WTC11 (cell line): ENCODE data around the gene SEZ6L2. TPM values are rescaled to one million over a fixed set of nuclear protein-coding genes. Genes with fewer than 3 reads are reported as not detected.

ENCODE experiments used
- ATAC-seq: fragments of 200-7000 bp; cut with Tn5 transposase; 2 replicates; pipeline ENCODE4 v1.10.0; 2021; ENCODE audit warnings: mild to moderate bottlenecking, moderate library complexity
- CTCF ChIA-PET: fragments of 300-600 bp; sonication (Branson Sonifier 250); formaldehyde crosslinking; loops from one replicate; lab custom pipeline; 2021; ENCODE audit warnings: antibody characterized with exemption; lab: Charles Lee
- POLR2A ChIA-PET: fragments of 350-600 bp; sonication (Branson Sonifier 250); formaldehyde crosslinking; loops from one replicate; lab custom pipeline; 2021; ENCODE audit warnings: antibody characterized with exemption; lab: Charles Lee
- DNase-seq: peaks from one replicate; pipeline ENCODE4 v3.0.0; 2021; ENCODE audit warnings: low spot score
- H3K27ac Mint-ChIP-seq: 2 replicates; pipeline ENCODE4 v1.8.0; 2021; ENCODE audit warnings: mixed read lengths
- H3K27me3 Mint-ChIP-seq: 2 replicates; pipeline ENCODE4 v1.8.0; 2021; ENCODE audit warnings: low read depth, mild to moderate bottlenecking, moderate library complexity, mixed read lengths
- H3K36me3 Mint-ChIP-seq: 2 replicates; pipeline ENCODE4 v1.8.0; 2021; ENCODE audit warnings: mixed read lengths
- H3K4me1 Mint-ChIP-seq: 2 replicates; pipeline ENCODE4 v1.8.0; 2022; ENCODE audit warnings: mixed read lengths
- H3K4me3 Mint-ChIP-seq: 2 replicates; pipeline ENCODE4 v1.8.0; 2021; ENCODE audit warnings: mild to moderate bottlenecking, moderate library complexity, mixed read lengths
- H3K9me3 Mint-ChIP-seq: 2 replicates; pipeline ENCODE4 v1.8.0; 2021; ENCODE audit warnings: mixed read lengths
- CBFB ChIP-seq: sonication (generic); formaldehyde crosslinking; IDR thresholded peaks from 2 replicates; pipeline ENCODE4 v1.8.1; 2022; ENCODE audit warnings: mild to moderate bottlenecking, low read depth, missing genetic modification reagents
- CREM ChIP-seq: sonication (generic); formaldehyde crosslinking; IDR thresholded peaks from 2 replicates; pipeline ENCODE4 v1.8.1; 2022; ENCODE audit warnings: mild to moderate bottlenecking, missing genetic modification reagents, moderate library complexity
- EMX1 ChIP-seq: fragments of 250-450 bp; sonication (Bioruptor Pico); IDR thresholded peaks from 2 replicates; pipeline ENCODE4 v1.8.0; 2021; ENCODE audit warnings: mild to moderate bottlenecking
- ETV6 ChIP-seq: sonication (generic); formaldehyde crosslinking; IDR thresholded peaks from 2 replicates; pipeline ENCODE4 v1.8.1; 2022; ENCODE audit warnings: mild to moderate bottlenecking, missing genetic modification reagents
- GABPB1 ChIP-seq: sonication (generic); formaldehyde crosslinking; IDR thresholded peaks from 2 replicates; pipeline ENCODE4 v1.8.1; 2023; ENCODE audit warnings: mild to moderate bottlenecking, missing genetic modification reagents
- JUN ChIP-seq: sonication (generic); formaldehyde crosslinking; IDR thresholded peaks from 2 replicates; pipeline ENCODE4 v1.8.0; 2023; ENCODE audit warnings: mild to moderate bottlenecking, missing genetic modification reagents
- NFE2L1 ChIP-seq: sonication (generic); formaldehyde crosslinking; IDR thresholded peaks from 2 replicates; pipeline ENCODE4 v1.8.1; 2023; ENCODE audit warnings: missing genetic modification reagents
- RELA ChIP-seq: sonication (generic); formaldehyde crosslinking; IDR thresholded peaks from 2 replicates; pipeline ENCODE4 v1.8.1; 2022; ENCODE audit warnings: missing genetic modification reagents, mild to moderate bottlenecking, borderline replicate concordance
- SP1 ChIP-seq: sonication (generic); formaldehyde crosslinking; conservative IDR thresholded peaks from 2 replicates; pipeline ENCODE4 v1.8.1; 2022; ENCODE audit warnings: missing genetic modification reagents
- TCF7 ChIP-seq: sonication (generic); formaldehyde crosslinking; IDR thresholded peaks from 2 replicates; pipeline ENCODE4 v1.8.0; 2022; ENCODE audit warnings: mild to moderate bottlenecking, low read depth, missing genetic modification reagents, moderate library complexity
- ZNF396 ChIP-seq: fragments of 250-450 bp; sonication (Bioruptor Pico); IDR thresholded peaks from 2 replicates; pipeline ENCODE4 v1.8.0; 2021; ENCODE audit warnings: mild to moderate bottlenecking, moderate library complexity, borderline replicate concordance
- ZNF423 ChIP-seq: fragments of 250-450 bp; sonication (Bioruptor Pico); IDR thresholded peaks from 2 replicates; pipeline ENCODE4 v2.1.2; 2022; ENCODE audit warnings: mild to moderate bottlenecking, moderate library complexity
- total RNA-seq: library from RNA; stranded (reverse); gene quantifications from 3 replicates; pipeline ENCODE4 v1.2.3, GENCODE V29; 2021
- TF ChIP-seq, protein P1 (sequence below): fragments of 250-450 bp; sonication (Bioruptor Pico); IDR thresholded peaks from 2 replicates; pipeline ENCODE4 v1.9.0; 2021; ENCODE audit warnings: moderate library complexity, mild to moderate bottlenecking, inconsistent platforms, borderline replicate concordance
- TF ChIP-seq, protein P2 (sequence below): sonication (generic); formaldehyde crosslinking; conservative IDR thresholded peaks from 2 replicates; pipeline ENCODE4 v1.8.1; 2022; ENCODE audit warnings: mild to moderate bottlenecking, missing genetic modification reagents
- TF ChIP-seq, protein P3 (sequence below): sonication (generic); formaldehyde crosslinking; IDR thresholded peaks from 2 replicates; pipeline ENCODE4 v1.8.0; 2022; ENCODE audit warnings: mild to moderate bottlenecking, missing genetic modification reagents
- TF ChIP-seq, protein P4 (sequence below): fragments of 250-450 bp; sonication (Bioruptor Pico); IDR thresholded peaks from 2 replicates; pipeline ENCODE4 v1.9.0; 2021; ENCODE audit warnings: mild to moderate bottlenecking
- TF ChIP-seq, protein P5 (sequence below): fragments of 200-600 bp; IDR thresholded peaks from 2 replicates; pipeline ENCODE4 v1.8.0; 2022; ENCODE audit warnings: antibody characterized with exemption
- TF ChIP-seq, protein P6 (sequence below): sonication (generic); formaldehyde crosslinking; IDR thresholded peaks from 2 replicates; pipeline ENCODE4 v1.8.1; 2022; ENCODE audit warnings: missing genetic modification reagents, borderline replicate concordance
- TF ChIP-seq, protein P7 (sequence below): sonication (generic); formaldehyde crosslinking; IDR thresholded peaks from 2 replicates; pipeline ENCODE4 v1.8.1; 2022; ENCODE audit warnings: mild to moderate bottlenecking, missing genetic modification reagents, moderate library complexity, borderline replicate concordance
- TF ChIP-seq, protein P8 (sequence below): sonication (generic); formaldehyde crosslinking; IDR thresholded peaks from 2 replicates; pipeline ENCODE4 v1.8.1; 2023; ENCODE audit warnings: mild to moderate bottlenecking, missing genetic modification reagents
- TF ChIP-seq, protein P9 (sequence below): sonication (generic); formaldehyde crosslinking; IDR thresholded peaks from 2 replicates; pipeline ENCODE4 v1.8.0; 2023; ENCODE audit warnings: mild to moderate bottlenecking, missing genetic modification reagents

SEZ6L2 gene
- total RNA-seq, 1 experiment from 2014 or later: 58.2 TPM

DNA sequence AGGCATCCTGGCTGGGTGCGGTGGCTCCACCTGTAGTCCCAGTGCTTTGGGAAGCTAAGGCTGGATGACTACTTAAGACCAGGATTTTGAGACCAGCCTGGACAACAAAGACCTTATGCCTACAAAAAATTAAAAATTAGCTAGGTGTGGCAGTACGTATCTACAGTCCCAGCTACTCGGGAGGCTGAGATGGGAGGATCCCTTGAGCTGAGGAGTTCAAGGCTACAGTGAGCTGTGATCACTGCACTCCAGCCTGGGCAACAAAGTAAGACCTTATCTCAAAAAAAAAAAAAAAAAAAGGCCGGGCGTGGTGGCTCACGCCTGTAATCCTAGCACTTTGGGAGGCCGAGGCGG, 73.0 kb downstream of the SEZ6L2 start:
- POLR2A ChIA-PET: interaction anchor here (0.7 kb wide), 1 partner anchor 510 kb away, joined by 3 read pairs; no protein-coding TSS in a partner anchor

DNA sequence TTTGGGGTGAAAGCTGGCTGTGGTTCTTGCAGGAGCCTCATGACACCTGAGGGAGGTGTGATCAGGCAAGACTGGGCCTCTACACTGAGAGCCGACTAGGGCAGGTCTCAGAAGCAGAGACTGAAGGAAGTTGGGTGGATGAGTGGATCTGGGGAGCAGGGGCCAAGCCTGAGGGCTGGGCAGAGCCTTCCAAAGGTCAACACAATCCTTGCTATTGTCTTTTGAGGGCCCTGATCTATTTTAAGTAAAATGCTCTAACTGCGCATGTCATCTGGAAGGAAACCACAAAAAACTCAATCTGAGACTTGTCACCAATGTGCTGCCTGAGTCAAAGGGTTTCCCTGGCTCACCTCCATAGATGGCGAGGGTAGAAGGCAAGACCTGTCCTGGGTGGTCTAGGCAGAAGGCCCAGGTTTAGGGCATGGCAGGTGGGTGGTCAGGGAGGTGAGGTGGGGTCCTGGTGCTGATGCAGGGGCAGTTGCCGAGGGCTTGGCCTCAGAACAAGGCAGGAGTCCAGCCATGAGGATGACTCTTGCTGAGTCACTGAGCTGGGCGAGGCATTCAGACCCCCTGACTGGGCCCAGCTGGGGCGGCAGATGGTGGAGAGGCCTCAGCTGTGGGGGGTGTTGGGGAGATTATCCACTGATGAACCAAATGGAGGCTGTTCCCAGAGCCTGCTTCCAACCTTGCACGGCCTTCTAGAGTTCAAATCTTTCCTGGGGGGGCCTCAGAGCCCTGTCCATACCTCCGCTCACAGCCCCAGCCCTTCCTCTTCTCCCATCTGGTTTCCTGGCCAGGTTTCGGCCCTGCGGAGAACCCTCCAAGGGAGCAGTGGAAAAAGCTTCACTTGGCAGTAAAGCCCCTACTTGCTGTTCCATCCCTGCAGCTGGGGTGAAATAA, 74.0 kb downstream of the SEZ6L2 start:
- no peaks in the 10 kb centered on the region for H3K9me3 Mint-ChIP-seq
- ChIA-PET CTCF (interaction anchor here (0.7 to 6.4 kb wide), 5 partner anchors 9 to 207 kb away, joined by 3 to 68 read pairs (median 8); partner anchors contain the start of gene PAGR1), POLR2A (interaction anchor here (0.8 to 0.9 kb wide), 2 partner anchors 9 to 19 kb away, joined by 3 read pairs; partner anchors contain the start of gene MAZ)
- peaks cover 20% of the 10 kb centered on the region for H3K4me1 Mint-ChIP-seq
- peak overlapping the region; percentile 23; the same call in 1 of the 2 replicates for H3K27ac Mint-ChIP-seq
- no peak overlapping the region for H3K4me3 Mint-ChIP-seq
- TF ChIP-seq ZNF423 (0 out of 2 replicates have a peak, but pooled peaks have one; percentile 4), CREM (CRISPR knock-in tag) (no peak), TCF7 (CRISPR knock-in tag) (no peak), SP1 (no peak), EMX1 (CRISPR knock-in tag) (no peak), NFE2L1 (CRISPR knock-in tag) (peak; percentile 48; the same call in 1 of the 2 replicates), GABPB1 (CRISPR knock-in tag) (no peak), JUN (no peak), RELA (no peak)
- TF ChIP-seq, protein P1, sequence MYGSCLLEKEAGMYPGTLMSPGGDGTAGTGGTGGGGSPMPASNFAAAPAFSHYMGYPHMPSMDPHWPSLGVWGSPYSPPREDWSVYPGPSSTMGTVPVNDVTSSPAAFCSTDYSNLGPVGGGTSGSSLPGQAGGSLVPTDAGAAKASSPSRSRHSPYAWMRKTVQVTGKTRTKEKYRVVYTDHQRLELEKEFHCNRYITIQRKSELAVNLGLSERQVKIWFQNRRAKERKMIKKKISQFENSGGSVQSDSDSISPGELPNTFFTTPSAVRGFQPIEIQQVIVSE (CRISPR knock-in tag): no peak
- TF ChIP-seq, protein P2, sequence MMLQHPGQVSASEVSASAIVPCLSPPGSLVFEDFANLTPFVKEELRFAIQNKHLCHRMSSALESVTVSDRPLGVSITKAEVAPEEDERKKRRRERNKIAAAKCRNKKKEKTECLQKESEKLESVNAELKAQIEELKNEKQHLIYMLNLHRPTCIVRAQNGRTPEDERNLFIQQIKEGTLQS (CRISPR knock-in tag): no peak
- TF ChIP-seq, protein P3, sequence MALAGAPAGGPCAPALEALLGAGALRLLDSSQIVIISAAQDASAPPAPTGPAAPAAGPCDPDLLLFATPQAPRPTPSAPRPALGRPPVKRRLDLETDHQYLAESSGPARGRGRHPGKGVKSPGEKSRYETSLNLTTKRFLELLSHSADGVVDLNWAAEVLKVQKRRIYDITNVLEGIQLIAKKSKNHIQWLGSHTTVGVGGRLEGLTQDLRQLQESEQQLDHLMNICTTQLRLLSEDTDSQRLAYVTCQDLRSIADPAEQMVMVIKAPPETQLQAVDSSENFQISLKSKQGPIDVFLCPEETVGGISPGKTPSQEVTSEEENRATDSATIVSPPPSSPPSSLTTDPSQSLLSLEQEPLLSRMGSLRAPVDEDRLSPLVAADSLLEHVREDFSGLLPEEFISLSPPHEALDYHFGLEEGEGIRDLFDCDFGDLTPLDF: 0 out of 2 replicates have a peak, but pooled peaks have one; percentile 56
- TF ChIP-seq, protein P4, sequence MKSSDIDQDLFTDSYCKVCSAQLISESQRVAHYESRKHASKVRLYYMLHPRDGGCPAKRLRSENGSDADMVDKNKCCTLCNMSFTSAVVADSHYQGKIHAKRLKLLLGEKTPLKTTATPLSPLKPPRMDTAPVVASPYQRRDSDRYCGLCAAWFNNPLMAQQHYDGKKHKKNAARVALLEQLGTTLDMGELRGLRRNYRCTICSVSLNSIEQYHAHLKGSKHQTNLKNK (CRISPR knock-in tag): no peak
- TF ChIP-seq, protein P5, sequence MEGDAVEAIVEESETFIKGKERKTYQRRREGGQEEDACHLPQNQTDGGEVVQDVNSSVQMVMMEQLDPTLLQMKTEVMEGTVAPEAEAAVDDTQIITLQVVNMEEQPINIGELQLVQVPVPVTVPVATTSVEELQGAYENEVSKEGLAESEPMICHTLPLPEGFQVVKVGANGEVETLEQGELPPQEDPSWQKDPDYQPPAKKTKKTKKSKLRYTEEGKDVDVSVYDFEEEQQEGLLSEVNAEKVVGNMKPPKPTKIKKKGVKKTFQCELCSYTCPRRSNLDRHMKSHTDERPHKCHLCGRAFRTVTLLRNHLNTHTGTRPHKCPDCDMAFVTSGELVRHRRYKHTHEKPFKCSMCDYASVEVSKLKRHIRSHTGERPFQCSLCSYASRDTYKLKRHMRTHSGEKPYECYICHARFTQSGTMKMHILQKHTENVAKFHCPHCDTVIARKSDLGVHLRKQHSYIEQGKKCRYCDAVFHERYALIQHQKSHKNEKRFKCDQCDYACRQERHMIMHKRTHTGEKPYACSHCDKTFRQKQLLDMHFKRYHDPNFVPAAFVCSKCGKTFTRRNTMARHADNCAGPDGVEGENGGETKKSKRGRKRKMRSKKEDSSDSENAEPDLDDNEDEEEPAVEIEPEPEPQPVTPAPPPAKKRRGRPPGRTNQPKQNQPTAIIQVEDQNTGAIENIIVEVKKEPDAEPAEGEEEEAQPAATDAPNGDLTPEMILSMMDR: no peak
- TF ChIP-seq, protein P6, sequence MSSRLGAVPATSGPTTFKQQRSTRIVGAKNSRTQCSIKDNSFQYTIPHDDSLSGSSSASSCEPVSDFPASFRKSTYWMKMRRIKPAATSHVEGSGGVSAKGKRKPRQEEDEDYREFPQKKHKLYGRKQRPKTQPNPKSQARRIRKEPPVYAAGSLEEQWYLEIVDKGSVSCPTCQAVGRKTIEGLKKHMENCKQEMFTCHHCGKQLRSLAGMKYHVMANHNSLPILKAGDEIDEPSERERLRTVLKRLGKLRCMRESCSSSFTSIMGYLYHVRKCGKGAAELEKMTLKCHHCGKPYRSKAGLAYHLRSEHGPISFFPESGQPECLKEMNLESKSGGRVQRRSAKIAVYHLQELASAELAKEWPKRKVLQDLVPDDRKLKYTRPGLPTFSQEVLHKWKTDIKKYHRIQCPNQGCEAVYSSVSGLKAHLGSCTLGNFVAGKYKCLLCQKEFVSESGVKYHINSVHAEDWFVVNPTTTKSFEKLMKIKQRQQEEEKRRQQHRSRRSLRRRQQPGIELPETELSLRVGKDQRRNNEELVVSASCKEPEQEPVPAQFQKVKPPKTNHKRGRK: no peak
- TF ChIP-seq, protein P7, sequence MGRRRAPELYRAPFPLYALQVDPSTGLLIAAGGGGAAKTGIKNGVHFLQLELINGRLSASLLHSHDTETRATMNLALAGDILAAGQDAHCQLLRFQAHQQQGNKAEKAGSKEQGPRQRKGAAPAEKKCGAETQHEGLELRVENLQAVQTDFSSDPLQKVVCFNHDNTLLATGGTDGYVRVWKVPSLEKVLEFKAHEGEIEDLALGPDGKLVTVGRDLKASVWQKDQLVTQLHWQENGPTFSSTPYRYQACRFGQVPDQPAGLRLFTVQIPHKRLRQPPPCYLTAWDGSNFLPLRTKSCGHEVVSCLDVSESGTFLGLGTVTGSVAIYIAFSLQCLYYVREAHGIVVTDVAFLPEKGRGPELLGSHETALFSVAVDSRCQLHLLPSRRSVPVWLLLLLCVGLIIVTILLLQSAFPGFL: no peak
- no peaks in the 10 kb centered on the region for H3K27me3 Mint-ChIP-seq
- peaks cover 4% of the 10 kb centered on the region for H3K36me3 Mint-ChIP-seq
- ATAC-seq (peak; percentile 13; the same call in 1 of the 2 replicates), DNase-seq (no peak)

More for the DNA sequence above, 73.0 kb downstream of the SEZ6L2 start:
- Mint-ChIP-seq H3K27me3 (no peaks in the 10 kb centered on the region), H3K27ac (no peak overlapping the region), H3K4me1 (peaks cover 14% of the 10 kb centered on the region), H3K36me3 (no peaks in the 10 kb centered on the region), H3K9me3 (no peaks in the 10 kb centered on the region)
- no peak for DNase-seq
- TF ChIP-seq ETV6 (CRISPR knock-in tag): no peak
- TF ChIP-seq CBFB (CRISPR knock-in tag): no peak
- TF ChIP-seq, protein P8, sequence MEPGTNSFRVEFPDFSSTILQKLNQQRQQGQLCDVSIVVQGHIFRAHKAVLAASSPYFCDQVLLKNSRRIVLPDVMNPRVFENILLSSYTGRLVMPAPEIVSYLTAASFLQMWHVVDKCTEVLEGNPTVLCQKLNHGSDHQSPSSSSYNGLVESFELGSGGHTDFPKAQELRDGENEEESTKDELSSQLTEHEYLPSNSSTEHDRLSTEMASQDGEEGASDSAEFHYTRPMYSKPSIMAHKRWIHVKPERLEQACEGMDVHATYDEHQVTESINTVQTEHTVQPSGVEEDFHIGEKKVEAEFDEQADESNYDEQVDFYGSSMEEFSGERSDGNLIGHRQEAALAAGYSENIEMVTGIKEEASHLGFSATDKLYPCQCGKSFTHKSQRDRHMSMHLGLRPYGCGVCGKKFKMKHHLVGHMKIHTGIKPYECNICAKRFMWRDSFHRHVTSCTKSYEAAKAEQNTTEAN (CRISPR knock-in tag): no peak
- no peak for TF ChIP-seq TCF7 (CRISPR knock-in tag)
- TF ChIP-seq, protein P9, sequence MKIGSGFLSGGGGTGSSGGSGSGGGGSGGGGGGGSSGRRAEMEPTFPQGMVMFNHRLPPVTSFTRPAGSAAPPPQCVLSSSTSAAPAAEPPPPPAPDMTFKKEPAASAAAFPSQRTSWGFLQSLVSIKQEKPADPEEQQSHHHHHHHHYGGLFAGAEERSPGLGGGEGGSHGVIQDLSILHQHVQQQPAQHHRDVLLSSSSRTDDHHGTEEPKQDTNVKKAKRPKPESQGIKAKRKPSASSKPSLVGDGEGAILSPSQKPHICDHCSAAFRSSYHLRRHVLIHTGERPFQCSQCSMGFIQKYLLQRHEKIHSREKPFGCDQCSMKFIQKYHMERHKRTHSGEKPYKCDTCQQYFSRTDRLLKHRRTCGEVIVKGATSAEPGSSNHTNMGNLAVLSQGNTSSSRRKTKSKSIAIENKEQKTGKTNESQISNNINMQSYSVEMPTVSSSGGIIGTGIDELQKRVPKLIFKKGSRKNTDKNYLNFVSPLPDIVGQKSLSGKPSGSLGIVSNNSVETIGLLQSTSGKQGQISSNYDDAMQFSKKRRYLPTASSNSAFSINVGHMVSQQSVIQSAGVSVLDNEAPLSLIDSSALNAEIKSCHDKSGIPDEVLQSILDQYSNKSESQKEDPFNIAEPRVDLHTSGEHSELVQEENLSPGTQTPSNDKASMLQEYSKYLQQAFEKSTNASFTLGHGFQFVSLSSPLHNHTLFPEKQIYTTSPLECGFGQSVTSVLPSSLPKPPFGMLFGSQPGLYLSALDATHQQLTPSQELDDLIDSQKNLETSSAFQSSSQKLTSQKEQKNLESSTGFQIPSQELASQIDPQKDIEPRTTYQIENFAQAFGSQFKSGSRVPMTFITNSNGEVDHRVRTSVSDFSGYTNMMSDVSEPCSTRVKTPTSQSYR: no peak
- no peak for TF ChIP-seq ZNF396
- TF ChIP-seq, all 79 proteins: peak for 0
- no peak for ATAC-seq
- CTCF ChIA-PET: interaction anchor here (0.7 to 6.4 kb wide), 5 partner anchors 10 to 239 kb away, joined by 3 to 68 read pairs (median 8); partner anchors contain the start of genes ALDOA and PAGR1
- no peak overlapping the region for H3K4me3 Mint-ChIP-seq
